Spleen (tissue), 11 donors: Measurements from ENCODE around the gene NUP107. TPM values are rescaled to one million over a fixed set of nuclear protein-coding genes. Genes with fewer than 3 reads are reported as not detected.

ENCODE experiments used
- DNase-seq: peaks from one replicate; pipeline ENCODE4 v3.0.0-alpha.2; 2020
- H3K27ac ChIP-seq, 8 donors: fragments of 200-600 bp; sonication (generic) in 7 of 8; 1 replicate in 4 of 8; 2 replicates in 4 of 8; pipeline versions ENCODE4 v1.5.0 to v1.8.0; 2016 to 2021; ENCODE audit warnings: inconsistent platforms in 4 of 8, mild to moderate bottlenecking in 4 of 8, moderate library complexity in 1 of 8
- H3K27me3 ChIP-seq, 7 donors: fragments of 200-600 bp; sonication (generic) in 6 of 7; replicated peaks in 1 of 7; 1 replicate in 4 of 7; 2 replicates in 3 of 7; pipeline versions ENCODE4 v1.5.0 to v1.8.0; 2016 to 2021; ENCODE audit warnings: inconsistent platforms in 3 of 7, mild to moderate bottlenecking in 1 of 7
- H3K36me3 ChIP-seq, 6 donors: fragments of 200-600 bp; sonication (generic) in 5 of 6; 1 replicate in 4 of 6; 2 replicates in 2 of 6; pipeline versions ENCODE4 v1.5.0 to v1.8.0; 2016 to 2021; ENCODE audit warnings: inconsistent platforms in 2 of 6
- H3K4me1 ChIP-seq, 6 donors: fragments of 200-600 bp; sonication (generic) in 5 of 6; 1 replicate in 3 of 6; 2 replicates in 3 of 6; pipeline versions ENCODE4 v1.5.0 to v1.8.0; 2016 to 2021; ENCODE audit warnings: inconsistent platforms in 3 of 6
- H3K4me3 ChIP-seq, 8 donors: fragments of 200-600 bp; sonication (generic) in 7 of 8; 1 replicate in 4 of 8; 2 replicates in 4 of 8; pipeline versions ENCODE4 v1.5.0 to v1.8.0; 2016 to 2021; ENCODE audit warnings: inconsistent platforms in 4 of 8, mild to moderate bottlenecking in 4 of 8, moderate library complexity in 2 of 8
- H3K9me3 ChIP-seq, 8 donors: fragments of 200-600 bp; sonication (generic) in 7 of 8; 1 replicate in 4 of 8; 2 replicates in 4 of 8; pipeline versions ENCODE4 v1.5.0 to v1.8.0; 2016 to 2021; ENCODE audit warnings: inconsistent platforms in 4 of 8
- POLR2A ChIP-seq, 3 donors: fragments of 450-650 bp; IDR thresholded peaks; one replicate each; pipeline ENCODE4 v1.5.1; 2017; ENCODE audit warnings: antibody characterized with exemption in 3 of 3, mild to moderate bottlenecking in 1 of 3
- POLR2AphosphoS5 ChIP-seq, 3 donors: sonication (generic); formaldehyde crosslinking; IDR thresholded peaks; one replicate each; pipeline ENCODE4 v1.5.1; 2017; ENCODE audit warnings: antibody characterized with exemption in 3 of 3
- WGBS, 5 donors: extraction: QIAGEN DNeasy Blood & Tissue Kit in 3 of 5; methylation state at CpG; one replicate each; pipeline versions ENCODE4 v1.1.5 to v1.1.7; 2013 to 2018; 5-methylcytosine and 5-hydroxymethylcytosine counted together
- intact Hi-C: fragments of 100-400 bp; cut with DNase I; formaldehyde crosslinking; loops from one replicate; pipeline ENCODE4 v1.15.0; 2023; ENCODE audit warnings: low total_unique reads
- polyA plus RNA-seq, 3 donors: library from polyadenylated mRNA; stranded (reverse); fragments of 200-250 nt; gene quantifications; one replicate each; pipeline ENCODE4 v1.2.1, GENCODE V29; 2013
- total RNA-seq, 7 donors: library from RNA; depleted of rRNA in 3 of 7; stranded (reverse); fragments of >200 nt in 3 of 7; fragmentation: NEBNext Ultra II Directional in 4 of 7; extraction: Animal tissue kit (Norgen Biotek cat#: 25700) in 4 of 7; gene quantifications; one replicate each; pipeline versions ENCODE4 v1.1.0 to v1.2.1, GENCODE V29; 2016 to 2021
- TF ChIP-seq, protein P1 (sequence below), 11 experiments: fragments of 200-600 bp in 7 of 11; fragments of 450-650 bp in 4 of 11; sonication (generic) in 4 of 11; IDR thresholded peaks in 8 of 11; conservative IDR thresholded peaks in 3 of 11; 1 replicate in 7 of 11; 2 replicates in 4 of 11; pipeline versions ENCODE4 v1.4.0 to v1.8.0; 2016 to 2021; ENCODE audit warnings: antibody characterized with exemption in 11 of 11, inconsistent platforms in 4 of 11, mild to moderate bottlenecking in 1 of 11
- donor health status: healthy with polysubstance abuse.
- donor health status: DM: no; HTN: no; CAD: no; lungs with moderate emphysema.
- donor health status: DM: no; HTN: no; CAD: no.
- donor health status: Bipolar disorder and iron deficiency.
- donor health status: healthy.
- donor health status: DM: no; HTN: no; CAD: no.
- donor health status: DM: yes; HTN: yes; CAD: no.

The NUP107 gene
- total and polyA plus RNA-seq, 10 donors, result 19.7 to 61.4 (median 50.5) TPM

GRCh38 chr12:68648179-68648578 lies 38.6 kb upstream of the NUP107 start:
- 65 to 74% (median 68%) methylated on average over 3 of the region's 3 CpGs for WGBS, 5 donors
- H3K36me3 ChIP-seq, result peaks cover 0 to 57% (median 40%) of the 10 kb centered on the region in 6 donors
- DNase-seq, result no peak
- intact Hi-C loops, result no loop called here
- peaks cover 12 to 86% (median 47%) of the 10 kb centered on the region in 6 donors for H3K4me1 ChIP-seq
- no peaks in the 10 kb centered on the region for H3K27me3 ChIP-seq
- no peak overlapping the region for H3K4me3 ChIP-seq
- TF ChIP-seq POLR2AphosphoS5 (IDR thresholded peaks at IDR 0.05) (no peak), POLR2A (IDR thresholded peaks at IDR 0.05) (no peak)
- TF ChIP-seq, protein P1, sequence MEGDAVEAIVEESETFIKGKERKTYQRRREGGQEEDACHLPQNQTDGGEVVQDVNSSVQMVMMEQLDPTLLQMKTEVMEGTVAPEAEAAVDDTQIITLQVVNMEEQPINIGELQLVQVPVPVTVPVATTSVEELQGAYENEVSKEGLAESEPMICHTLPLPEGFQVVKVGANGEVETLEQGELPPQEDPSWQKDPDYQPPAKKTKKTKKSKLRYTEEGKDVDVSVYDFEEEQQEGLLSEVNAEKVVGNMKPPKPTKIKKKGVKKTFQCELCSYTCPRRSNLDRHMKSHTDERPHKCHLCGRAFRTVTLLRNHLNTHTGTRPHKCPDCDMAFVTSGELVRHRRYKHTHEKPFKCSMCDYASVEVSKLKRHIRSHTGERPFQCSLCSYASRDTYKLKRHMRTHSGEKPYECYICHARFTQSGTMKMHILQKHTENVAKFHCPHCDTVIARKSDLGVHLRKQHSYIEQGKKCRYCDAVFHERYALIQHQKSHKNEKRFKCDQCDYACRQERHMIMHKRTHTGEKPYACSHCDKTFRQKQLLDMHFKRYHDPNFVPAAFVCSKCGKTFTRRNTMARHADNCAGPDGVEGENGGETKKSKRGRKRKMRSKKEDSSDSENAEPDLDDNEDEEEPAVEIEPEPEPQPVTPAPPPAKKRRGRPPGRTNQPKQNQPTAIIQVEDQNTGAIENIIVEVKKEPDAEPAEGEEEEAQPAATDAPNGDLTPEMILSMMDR (IDR thresholded peaks at IDR 0.05 in 8 of 11, conservative IDR thresholded peaks at IDR 0.05 in 3 of 11), result no peak
- no peaks in the 10 kb centered on the region for H3K9me3 ChIP-seq
- no peak overlapping the region for H3K27ac ChIP-seq

DNA sequence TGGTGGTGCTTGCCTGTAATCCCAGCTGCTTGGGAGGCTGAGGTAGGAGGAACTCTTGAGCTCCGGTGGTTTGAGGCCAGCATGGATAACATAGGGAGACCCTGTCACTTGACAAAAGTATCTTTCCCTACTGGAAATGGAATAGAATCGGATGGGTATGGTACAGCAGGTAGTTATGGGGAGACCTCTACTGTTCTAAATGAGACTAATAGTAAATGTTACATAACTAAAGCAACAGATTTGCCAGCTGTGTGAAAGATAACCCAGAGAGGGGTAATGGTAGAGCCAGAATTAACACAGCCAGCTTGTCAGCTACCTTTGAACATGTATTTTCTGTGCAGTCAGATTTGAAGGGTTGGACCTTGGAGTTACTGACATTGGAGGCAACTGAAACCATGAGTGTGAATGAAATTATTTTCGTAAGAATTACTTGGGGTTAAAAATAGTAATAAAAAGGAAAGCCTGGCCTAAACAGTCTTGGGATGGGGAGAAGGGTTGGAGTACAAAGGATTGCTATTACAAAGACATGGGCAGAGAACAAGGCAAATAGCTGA lies 21.7 kb upstream of the NUP107 start:
- DNase-seq, result no peak

GRCh38 chr12:68667291-68667690 lies 19.5 kb upstream of the NUP107 start:
- Histone ChIP-seq H3K27me3 (no peaks in the 10 kb centered on the region), H3K9me3 (no peaks in the 10 kb centered on the region), H3K4me3 (no peak overlapping the region), H3K27ac (peak overlapping the region in 5 of 8 donors; percentile 21 to 66 (median 31)), H3K4me1 (peaks cover 0 to 34% (median 16%) of the 10 kb centered on the region in 6 donors), H3K36me3 (peaks cover 0 to 40% (median 11%) of the 10 kb centered on the region in 6 donors)
- no peak for DNase-seq
- no peak for TF ChIP-seq POLR2A (IDR thresholded peaks at IDR 0.05)
- TF ChIP-seq, protein P1 (IDR thresholded peaks at IDR 0.05 in 8 of 11, conservative IDR thresholded peaks at IDR 0.05 in 3 of 11), result no peak
- no peak for TF ChIP-seq POLR2AphosphoS5 (IDR thresholded peaks at IDR 0.05)
- intact Hi-C loops, result no loop called here
- 26 to 43% (median 32%) methylated on average over 1 of the region's 1 CpG for WGBS, 5 donors

More for the DNA sequence above, 21.7 kb upstream of the NUP107 start:
- intact Hi-C loops, result no loop called here
- Histone ChIP-seq H3K9me3 (no peaks in the 10 kb centered on the region), H3K4me1 (peaks cover 0 to 31% (median 16%) of the 10 kb centered on the region in 6 donors), H3K27me3 (no peaks in the 10 kb centered on the region), H3K36me3 (peaks cover 0 to 61% (median 24%) of the 10 kb centered on the region in 6 donors), H3K27ac (peak overlapping the region in 2 of 8 donors; percentile 34 to 52), H3K4me3 (no peak overlapping the region)
- TF ChIP-seq POLR2AphosphoS5 (IDR thresholded peaks at IDR 0.05) (peak in 1 of 3 donors; percentile 23), POLR2A (IDR thresholded peaks at IDR 0.05) (no peak)
- TF ChIP-seq, protein P1 (IDR thresholded peaks at IDR 0.05 in 8 of 11, conservative IDR thresholded peaks at IDR 0.05 in 3 of 11), result no peak
- WGBS, 5 donors, result 79 to 89% (median 86%) methylated on average over 3 of the region's 3 CpGs

DNA sequence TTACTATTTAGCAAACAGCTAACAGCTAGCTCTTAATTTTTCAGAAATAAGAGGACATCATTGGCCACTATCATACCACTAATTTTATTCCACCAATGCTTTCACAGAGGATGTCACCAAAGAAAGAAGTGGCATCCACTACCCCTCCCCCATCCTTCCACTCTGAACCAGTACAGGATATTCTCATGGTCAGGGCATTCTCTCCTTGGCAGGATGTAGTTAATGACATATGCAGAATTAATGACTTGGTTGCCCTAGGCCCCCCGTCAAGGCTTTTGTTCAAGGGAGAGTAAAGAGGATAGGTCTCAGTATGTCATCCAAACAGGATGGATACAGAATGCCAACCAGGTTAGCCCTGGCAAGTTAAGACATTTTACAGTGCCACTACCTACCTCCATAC lies 18.9 kb upstream of the NUP107 start:
- intact Hi-C loops, result no loop called here
- peak overlapping the region in 5 of 8 donors; percentile 21 to 66 (median 31) for H3K27ac ChIP-seq
- H3K27me3 ChIP-seq, result no peaks in the 10 kb centered on the region
- H3K36me3 ChIP-seq, result peaks cover 0 to 34% (median 6%) of the 10 kb centered on the region in 6 donors
- no peak overlapping the region for H3K4me3 ChIP-seq
- peaks cover 0 to 35% (median 16%) of the 10 kb centered on the region in 6 donors for H3K4me1 ChIP-seq
- WGBS, 5 donors, result 33 to 50% (median 39%) methylated on average over 1 of the region's 1 CpG
- DNase-seq, result no peak
- no peaks in the 10 kb centered on the region for H3K9me3 ChIP-seq
- no peak for TF ChIP-seq POLR2A (IDR thresholded peaks at IDR 0.05)
- peak in 1 of 3 donors; percentile 70 for TF ChIP-seq POLR2AphosphoS5 (IDR thresholded peaks at IDR 0.05)
